GM12872 (cell line): Measurements from ENCODE around the gene DUSP22.

Source experiments
- CTCF ChIP-seq: IDR thresholded peaks from 3 replicates; pipeline ENCODE4 v1.5.1; 2011; ENCODE audit warnings: low read depth, mild to moderate bottlenecking, low read length, moderate library complexity; ENCODE audit not compliant: insufficient read depth

The DUSP22 gene

GRCh38 chr6:337805-338368 lies 45.6 kb downstream of the DUSP22 start:
- no peak for TF ChIP-seq CTCF

GRCh38 chr6:338815-339262 lies 46.6 kb downstream of the DUSP22 start:
- TF ChIP-seq CTCF: no peak

- no peak for TF ChIP-seq CTCF
Measured at GRCh38 chr6:339480-339879, 47.2 kb downstream of the DUSP22 start.

- no peak for TF ChIP-seq CTCF
Measured at GRCh38 chr6:340186-340955, 48.1 kb downstream of the DUSP22 start.

- TF ChIP-seq CTCF: no peak
Measured at GRCh38 chr6:340991-341827, 48.9 kb downstream of the DUSP22 start.

- no peak for TF ChIP-seq CTCF
Measured at GRCh38 chr6:341914-342831, 49.9 kb downstream of the DUSP22 start.

GRCh38 chr6:342832-343179 lies 50.5 kb downstream of the DUSP22 start:
- TF ChIP-seq CTCF: no peak
